T-cell (primary cell): ENCODE results near the gene KSR1. TPM values are rescaled to one million over a fixed set of nuclear protein-coding genes. Genes with fewer than 3 reads are reported as not detected.
"Not testable (repeated sequence)": the region's sequence is repeated elsewhere in the genome, so short reads cannot be mapped to it uniquely, and the experiment has no call there.

Experiments
- ATAC-seq, 4 experiments: fragments of 200-7000 bp in 3 of 4; fragments of 150-1000 bp in 1 of 4; cut with Tn5 transposase; replicated peaks in 1 of 4; 1 replicate in 3 of 4; 2 replicates in 1 of 4; pipeline ENCODE4 v1.10.0; 2021; ENCODE audit warnings: moderate library complexity in 3 of 4, mild to moderate bottlenecking in 2 of 4, moderate number of reproducible peaks in 1 of 4
- CTCF ChIA-PET, 2 donors: fragments of 300-600 bp; sonication (Branson Sonifier 250); formaldehyde crosslinking; loops; one replicate each; lab custom pipeline; 2022; ENCODE audit warnings: antibody characterized with exemption in 2 of 2; lab: Charles Lee
- POLR2A ChIA-PET, 2 donors: fragments of 300-600 bp; sonication (Branson Sonifier 250); formaldehyde crosslinking; loops; one replicate each; lab custom pipeline; 2022; ENCODE audit warnings: antibody characterized with exemption in 2 of 2; lab: Charles Lee
- DNase-seq, 35 experiments: peaks; one replicate each; pipeline versions ENCODE4 v3.0.0 to v3.0.0-alpha.2; 2013 to 2023
- H3K27ac ChIP-seq: one replicate; pipeline ENCODE4 v1.5.1; 2013; ENCODE audit warnings: low read length
- H3K27me3 ChIP-seq, 2 experiments: replicated peaks in 1 of 2; 1 replicate in 1 of 2; 2 replicates in 1 of 2; pipeline versions ENCODE4 v1.6.1 to v1.7.0; 2013; ENCODE audit warnings: low read length in 1 of 2, mixed read lengths in 1 of 2; ENCODE audit not compliant: control insufficient read depth in 2 of 2, insufficient read depth in 2 of 2; ENCODE audit errors: extremely low read depth in 1 of 2
- H3K36me3 ChIP-seq, 2 donors: 1 replicate in 1 of 2; 2 replicates in 1 of 2; pipeline versions ENCODE4 v1.6.1 to v1.7.0; 2013; ENCODE audit warnings: low read length in 1 of 2; ENCODE audit not compliant: control insufficient read depth in 2 of 2, insufficient read depth in 1 of 2; ENCODE audit errors: extremely low read depth in 1 of 2
- H3K4me1 ChIP-seq, 2 experiments: 1 replicate in 1 of 2; 2 replicates in 1 of 2; pipeline versions ENCODE4 v1.6.1 to v1.7.0; 2013; ENCODE audit warnings: low read length in 2 of 2, mixed read lengths in 1 of 2; ENCODE audit not compliant: insufficient read depth in 2 of 2, control insufficient read depth in 1 of 2; ENCODE audit errors: extremely low read depth in 1 of 2
- H3K4me3 ChIP-seq, 2 donors: 1 replicate in 1 of 2; 2 replicates in 1 of 2; pipeline versions ENCODE4 v1.5.1 to v1.7.0; 2013; ENCODE audit warnings: mild to moderate bottlenecking in 2 of 2, low read length in 1 of 2, moderate library complexity in 1 of 2; ENCODE audit not compliant: control insufficient read depth in 1 of 2; ENCODE audit errors: extremely low read depth in 1 of 2
- H3K9me3 ChIP-seq: 2 replicates; pipeline ENCODE4 v1.7.0; 2013
- H3K27ac Mint-ChIP-seq, 2 donors: one replicate each; pipeline ENCODE4 v1.8.0; 2020 to 2021; ENCODE audit warnings: mild to moderate bottlenecking in 2 of 2, mixed read lengths in 2 of 2
- H3K27me3 Mint-ChIP-seq, 2 donors: one replicate each; pipeline ENCODE4 v1.8.0; 2021 to 2022; ENCODE audit warnings: mixed read lengths in 2 of 2
- H3K36me3 Mint-ChIP-seq: one replicate; pipeline ENCODE4 v1.8.0; 2021; ENCODE audit warnings: mixed read lengths
- H3K4me1 Mint-ChIP-seq, 3 donors: one replicate each; pipeline ENCODE4 v1.8.0; 2020 to 2022; ENCODE audit warnings: mixed read lengths in 3 of 3, mild to moderate bottlenecking in 1 of 3
- H3K4me3 Mint-ChIP-seq, 3 donors: one replicate each; pipeline ENCODE4 v1.8.0; 2020 to 2022; ENCODE audit warnings: mild to moderate bottlenecking in 3 of 3, mixed read lengths in 3 of 3, moderate library complexity in 3 of 3
- H3K9me3 Mint-ChIP-seq, 3 donors: one replicate each; pipeline ENCODE4 v1.8.0; 2020 to 2022; ENCODE audit warnings: mixed read lengths in 3 of 3
- WGBS: methylation state at CpG from one replicate; pipeline ENCODE4 v1.1.5; 2013; ENCODE audit warnings: missing lambda C conversion rate; ENCODE audit not compliant: insufficient coverage; 5-methylcytosine and 5-hydroxymethylcytosine counted together
- total RNA-seq, 35 experiments: library from RNA in 6 of 35; stranded (reverse) in 6 of 35; fragments of 120-200 nt in 1 of 35; gene quantifications; one replicate each; pipeline versions ENCODE4 v1.2.1 to v1.2.4 and lab custom pipeline; 2013 to 2026

Gene KSR1
- total RNA-seq, 5 donors from 2014 or later (not counting 1 experiment from before 2014, with no cell fraction given), result 26.8 to 35.8 (median 27.6) TPM

DNA sequence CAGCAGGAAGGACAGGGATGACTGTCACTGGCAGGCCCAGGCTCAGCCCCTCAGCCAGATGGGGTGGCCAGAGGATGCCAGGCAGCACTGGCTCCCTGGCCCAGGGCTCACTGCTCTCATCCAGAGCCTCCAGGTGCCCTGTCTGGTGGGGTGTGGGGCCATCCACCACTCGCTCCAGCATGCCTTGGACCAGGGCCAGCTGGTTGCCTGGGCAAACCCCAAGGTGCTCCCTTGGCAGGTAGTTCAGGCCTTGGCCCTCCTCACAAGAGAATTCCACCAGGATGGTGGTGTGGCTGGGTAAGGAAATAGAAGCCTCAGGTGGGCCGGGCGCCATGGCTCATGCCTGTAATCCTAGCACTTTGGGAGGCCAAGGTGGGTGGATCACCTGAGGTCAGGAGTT, 204.2 kb downstream of the KSR1 start:
- ATAC-seq, result no peak
- ChIA-PET POLR2A (no interaction called here), CTCF (interaction anchor here in 1 of 2 donors (0.6 kb wide), 1 partner anchor 296 kb away, joined by 4 read pairs; no protein-coding TSS in a partner anchor)
- Histone ChIP-seq H3K27ac (no peak overlapping the region), H3K9me3 (no peaks in the 10 kb centered on the region), H3K27me3 (peaks cover 0 to 4% of the 10 kb centered on the region in 2 experiments), H3K4me1 (no peaks in the 10 kb centered on the region), H3K4me3 (no peak overlapping the region), H3K36me3 (no peaks in the 10 kb centered on the region)
- Mint-ChIP-seq H3K4me3 (no peak overlapping the region), H3K9me3 (no peaks in the 10 kb centered on the region), H3K27ac (no peak overlapping the region), H3K36me3 (no peaks in the 10 kb centered on the region), H3K4me1 (no peaks in the 10 kb centered on the region), H3K27me3 (no peaks in the 10 kb centered on the region)
- WGBS, result no CpG with 5 or more reads among the region's 3 CpGs
- no peak for DNase-seq

DNA sequence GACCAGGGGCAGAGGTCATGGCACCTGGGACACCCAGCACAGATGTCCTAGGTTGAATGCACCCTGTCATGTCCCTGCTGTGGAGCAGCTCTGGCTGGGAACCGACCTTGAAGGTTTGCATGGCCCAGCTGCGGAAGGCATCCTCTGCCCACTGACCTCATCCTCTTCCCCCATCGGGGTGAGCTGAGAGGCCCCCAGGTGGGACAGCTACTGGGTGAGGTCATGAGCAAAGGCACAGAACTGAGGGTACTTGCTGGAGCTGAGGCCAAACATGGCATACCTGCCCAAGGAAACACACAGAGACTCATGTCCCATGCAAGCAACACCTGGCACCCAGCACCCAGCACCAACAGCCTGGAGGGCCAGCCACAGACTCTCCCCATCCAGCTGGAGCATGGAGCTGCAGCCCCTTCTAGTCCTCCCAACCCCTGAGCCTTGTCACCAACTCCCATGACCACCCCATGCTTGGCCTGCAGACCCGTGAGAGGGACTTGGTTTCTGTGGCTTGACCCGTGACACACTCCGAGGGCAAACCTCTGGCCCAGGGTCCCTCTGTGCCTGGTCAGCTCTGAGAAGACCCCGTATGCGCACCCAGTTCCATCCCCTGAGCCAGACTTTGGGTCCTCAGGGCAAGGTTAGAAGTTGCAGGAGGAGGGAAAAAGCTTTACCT, 207.8 kb downstream of the KSR1 start:
- no peaks in the 10 kb centered on the region for H3K9me3 Mint-ChIP-seq
- no peak for DNase-seq
- Histone ChIP-seq H3K27ac (no peak overlapping the region), H3K9me3 (no peaks in the 10 kb centered on the region), H3K27me3 (peaks cover 0 to 4% of the 10 kb centered on the region in 2 experiments), H3K36me3 (no peaks in the 10 kb centered on the region), H3K4me1 (no peaks in the 10 kb centered on the region), H3K4me3 (no peak overlapping the region)
- no peaks in the 10 kb centered on the region for H3K27me3 Mint-ChIP-seq
- POLR2A ChIA-PET, result no interaction called here
- CTCF ChIA-PET, result interaction anchor here in 1 of 2 donors (0.9 to 1.2 kb wide), 2 partner anchors 10 to 12 kb away, joined by 3 read pairs; no protein-coding TSS in a partner anchor
- no peaks in the 10 kb centered on the region for H3K4me1 Mint-ChIP-seq
- no peak overlapping the region for H3K4me3 Mint-ChIP-seq
- 94% methylated on average over 2 of the region's 8 CpGs for WGBS
- H3K36me3 Mint-ChIP-seq, result no peaks in the 10 kb centered on the region
- ATAC-seq, result no peak
- H3K27ac Mint-ChIP-seq, result no peak overlapping the region

DNA sequence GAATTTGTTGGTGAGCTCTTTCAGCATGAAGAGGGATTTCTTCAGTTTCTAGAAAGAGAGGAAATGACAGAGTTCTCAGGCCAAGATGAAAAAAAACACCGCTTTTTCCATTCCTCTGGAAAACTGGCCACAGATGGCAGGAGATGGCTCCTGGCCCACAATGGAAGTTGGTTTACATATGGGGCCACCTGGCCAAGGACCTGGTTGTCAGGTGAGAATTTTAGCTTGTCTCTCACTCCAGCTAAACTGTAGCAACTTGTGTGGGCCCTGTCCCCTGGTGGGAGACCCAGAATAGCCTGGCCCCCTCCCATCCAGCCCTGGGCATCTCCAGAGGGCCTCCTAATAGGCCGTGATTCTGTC, 208.3 kb downstream of the KSR1 start:
- POLR2A ChIA-PET, result no interaction called here
- Mint-ChIP-seq H3K4me3 (no peak overlapping the region), H3K4me1 (no peaks in the 10 kb centered on the region), H3K9me3 (no peaks in the 10 kb centered on the region), H3K27ac (no peak overlapping the region), H3K27me3 (no peaks in the 10 kb centered on the region), H3K36me3 (no peaks in the 10 kb centered on the region)
- H3K4me3 ChIP-seq, result no peak overlapping the region
- CTCF ChIA-PET, result interaction anchor here in 1 of 2 donors (1.2 kb wide), 1 partner anchor 13 kb away, joined by 3 read pairs; no protein-coding TSS in a partner anchor
- H3K27me3 ChIP-seq, result peaks cover 0 to 4% of the 10 kb centered on the region in 2 experiments
- ATAC-seq, result no peak
- H3K27ac ChIP-seq, result no peak overlapping the region
- no peaks in the 10 kb centered on the region for H3K9me3 ChIP-seq
- no peaks in the 10 kb centered on the region for H3K36me3 ChIP-seq
- no peaks in the 10 kb centered on the region for H3K4me1 ChIP-seq
- WGBS, result no CpG with 5 or more reads among the region's 2 CpGs
- DNase-seq, result no peak

DNA sequence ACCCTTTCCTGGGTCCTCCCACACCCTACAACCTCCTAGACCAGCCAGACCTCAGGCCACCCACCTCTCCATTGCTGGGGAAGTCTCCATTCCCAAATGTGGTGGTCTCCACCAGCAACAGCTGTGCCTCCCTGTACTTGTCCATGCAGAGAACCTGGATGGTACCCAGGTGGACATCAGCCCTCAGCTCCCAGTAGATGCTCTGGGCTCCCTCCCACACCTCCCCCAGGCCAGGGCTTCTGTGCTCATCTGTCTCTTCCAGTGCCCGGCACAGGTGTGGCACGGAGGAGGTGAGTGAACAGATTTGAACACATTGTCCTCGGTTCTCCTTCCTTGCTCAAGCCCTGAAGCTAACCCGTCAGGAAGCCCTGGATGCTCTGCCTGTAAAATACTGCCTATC, 209.3 kb downstream of the KSR1 start:
- no peaks in the 10 kb centered on the region for H3K4me1 Mint-ChIP-seq
- H3K27me3 Mint-ChIP-seq, result peaks cover 0 to 1% of the 10 kb centered on the region in 2 donors
- H3K36me3 Mint-ChIP-seq, result no peaks in the 10 kb centered on the region
- H3K27ac Mint-ChIP-seq, result no peak overlapping the region
- H3K9me3 ChIP-seq, result no peaks in the 10 kb centered on the region
- POLR2A ChIA-PET, result no interaction called here
- no peaks in the 10 kb centered on the region for H3K36me3 ChIP-seq
- H3K9me3 Mint-ChIP-seq, result no peaks in the 10 kb centered on the region
- CTCF ChIA-PET, result no interaction called here
- peaks cover 0 to under 1% of the 10 kb centered on the region in 2 experiments for H3K27me3 ChIP-seq
- ATAC-seq (no peak), DNase-seq (peak in 1 of 35 experiments; percentile 4)
- WGBS, result no CpG with 5 or more reads among the region's 4 CpGs
- no peak overlapping the region for H3K27ac ChIP-seq
- no peak overlapping the region for H3K4me3 Mint-ChIP-seq
- H3K4me1 ChIP-seq, result no peaks in the 10 kb centered on the region
- no peak overlapping the region for H3K4me3 ChIP-seq

DNA sequence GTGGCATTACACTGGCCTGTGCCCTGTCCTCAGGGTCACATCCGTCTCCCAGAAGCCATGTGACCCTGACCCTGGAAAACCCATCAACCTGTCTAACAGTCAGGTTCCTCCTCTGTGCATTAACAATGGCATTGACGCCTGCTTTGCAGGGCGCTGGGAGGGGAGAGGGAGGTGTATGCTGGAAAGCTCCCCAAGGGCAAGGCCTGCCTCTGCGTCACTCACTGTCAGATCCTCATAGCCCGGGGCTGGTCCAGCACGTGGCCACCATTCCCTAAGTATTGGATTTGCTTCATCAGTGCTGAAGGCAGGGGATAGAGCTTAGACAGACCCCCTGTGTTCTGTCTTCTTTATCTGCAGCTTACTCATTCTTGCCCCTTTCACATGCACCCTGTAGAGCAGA, 210.0 kb downstream of the KSR1 start:
- POLR2A ChIA-PET, CTCF ChIA-PET: not testable (repeated sequence)
- 73% methylated on average over 4 of the region's 6 CpGs for WGBS

DNA sequence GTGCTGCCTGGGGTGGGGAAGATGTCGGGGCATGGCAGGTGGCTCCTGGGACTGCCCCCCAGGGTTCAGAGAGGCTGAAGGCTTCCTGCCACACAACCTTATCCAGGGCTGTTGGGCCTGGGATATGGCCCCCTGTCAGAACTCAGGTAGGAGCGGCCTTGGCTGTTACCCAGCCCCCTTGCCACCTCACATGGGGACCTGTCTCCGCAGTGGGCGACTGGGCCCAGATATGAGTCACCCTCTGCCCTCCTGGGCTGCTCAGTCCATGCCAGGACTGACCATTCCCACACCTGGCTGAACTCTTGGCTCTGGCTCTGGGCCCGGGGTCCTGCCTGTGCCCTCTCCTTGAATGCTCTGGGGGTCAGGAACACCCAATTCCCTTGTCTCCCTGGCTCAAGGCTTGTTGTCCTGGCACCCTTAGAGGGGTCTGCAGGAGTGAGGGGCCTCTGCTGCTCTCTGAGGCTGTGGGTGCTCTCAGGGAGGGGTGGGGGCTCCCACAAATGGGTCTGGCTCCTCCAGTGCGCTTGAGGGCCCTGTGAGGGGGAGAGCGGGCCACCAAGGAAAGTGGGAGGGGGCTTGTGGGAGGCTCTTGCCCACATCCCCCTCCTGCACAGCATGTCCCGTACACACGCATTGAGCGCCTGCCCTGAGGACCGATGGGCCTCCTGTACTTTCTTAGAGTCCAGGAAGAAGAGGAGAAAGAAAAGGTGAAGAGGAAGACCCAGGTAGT, 210.7 kb downstream of the KSR1 start:
- Histone ChIP-seq H3K9me3 (no peaks in the 10 kb centered on the region), H3K4me1 (no peaks in the 10 kb centered on the region), H3K27ac (no peak overlapping the region), H3K4me3 (no peak overlapping the region), H3K36me3 (no peaks in the 10 kb centered on the region), H3K27me3 (peaks cover 0 to 2% of the 10 kb centered on the region in 2 experiments)
- ChIA-PET CTCF (no interaction called here), POLR2A (no interaction called here)
- peaks cover 0 to 4% of the 10 kb centered on the region in 2 donors for H3K27me3 Mint-ChIP-seq
- H3K27ac Mint-ChIP-seq, result no peak overlapping the region
- no peaks in the 10 kb centered on the region for H3K36me3 Mint-ChIP-seq
- H3K4me1 Mint-ChIP-seq, result no peaks in the 10 kb centered on the region
- DNase-seq, result peak in 1 of 35 experiments; percentile 13
- no peak for ATAC-seq
- WGBS, result 67% methylated on average over 4 of the region's 11 CpGs
- no peaks in the 10 kb centered on the region for H3K9me3 Mint-ChIP-seq
- H3K4me3 Mint-ChIP-seq, result no peak overlapping the region

More for the DNA sequence above, 210.0 kb downstream of the KSR1 start:
- ATAC-seq, H3K27ac Mint-ChIP-seq, H3K9me3 Mint-ChIP-seq, H3K27ac ChIP-seq, H3K4me3 ChIP-seq, H3K27me3 ChIP-seq, H3K36me3 Mint-ChIP-seq, H3K27me3 Mint-ChIP-seq, H3K9me3 ChIP-seq, H3K4me1 Mint-ChIP-seq, H3K4me1 ChIP-seq, H3K4me3 Mint-ChIP-seq, H3K36me3 ChIP-seq: not testable (repeated sequence)
- DNase-seq, result peak in 1 of 35 experiments; percentile 7
